Measurements from ENCODE around the gene TNFRSF12A.

Gene TNFRSF12A

GRCh38 chr16:3027489-3027795 lies 7.3 kb downstream of the TNFRSF12A start:
- DNase-seq, result no peak

- DNase-seq, result peak; percentile 43
Observed at GRCh38 chr16:3027983-3028715, 8.0 kb downstream of the TNFRSF12A start.

GRCh38 chr16:3028716-3029319 lies 8.7 kb downstream of the TNFRSF12A start:
- no peak for DNase-seq

GRCh38 chr16:3029491-3030221 lies 9.5 kb downstream of the TNFRSF12A start:
- no peak for DNase-seq

- DNase-seq, result no peak
Observed at GRCh38 chr16:3030222-3031212, 10.3 kb downstream of the TNFRSF12A start.

DNA sequence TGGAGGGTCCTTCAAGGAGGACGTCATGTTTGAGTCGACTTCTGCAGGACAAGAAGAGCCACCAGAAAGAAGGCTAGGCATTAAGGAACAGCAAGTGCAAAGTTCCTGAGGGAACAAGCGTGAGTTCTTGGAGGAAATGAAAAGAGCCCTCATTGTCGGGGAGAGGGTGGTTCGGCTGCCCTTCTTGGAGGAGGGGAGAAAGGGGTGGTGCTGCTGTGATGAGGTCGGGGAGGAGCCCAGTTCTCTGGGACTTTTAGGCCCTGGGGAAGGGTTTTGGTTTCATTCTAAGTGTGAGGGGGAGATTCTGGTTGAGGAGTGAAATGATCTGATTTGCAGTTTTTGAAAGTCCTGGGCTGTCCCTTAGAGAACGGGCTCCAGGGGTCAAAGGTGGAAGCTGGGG lies 12.5 kb downstream of the TNFRSF12A start:
- DNase-seq, result no peak

- DNase-seq, result no peak
Observed at GRCh38 chr16:3035289-3035971, 15.3 kb downstream of the TNFRSF12A start.

DNA sequence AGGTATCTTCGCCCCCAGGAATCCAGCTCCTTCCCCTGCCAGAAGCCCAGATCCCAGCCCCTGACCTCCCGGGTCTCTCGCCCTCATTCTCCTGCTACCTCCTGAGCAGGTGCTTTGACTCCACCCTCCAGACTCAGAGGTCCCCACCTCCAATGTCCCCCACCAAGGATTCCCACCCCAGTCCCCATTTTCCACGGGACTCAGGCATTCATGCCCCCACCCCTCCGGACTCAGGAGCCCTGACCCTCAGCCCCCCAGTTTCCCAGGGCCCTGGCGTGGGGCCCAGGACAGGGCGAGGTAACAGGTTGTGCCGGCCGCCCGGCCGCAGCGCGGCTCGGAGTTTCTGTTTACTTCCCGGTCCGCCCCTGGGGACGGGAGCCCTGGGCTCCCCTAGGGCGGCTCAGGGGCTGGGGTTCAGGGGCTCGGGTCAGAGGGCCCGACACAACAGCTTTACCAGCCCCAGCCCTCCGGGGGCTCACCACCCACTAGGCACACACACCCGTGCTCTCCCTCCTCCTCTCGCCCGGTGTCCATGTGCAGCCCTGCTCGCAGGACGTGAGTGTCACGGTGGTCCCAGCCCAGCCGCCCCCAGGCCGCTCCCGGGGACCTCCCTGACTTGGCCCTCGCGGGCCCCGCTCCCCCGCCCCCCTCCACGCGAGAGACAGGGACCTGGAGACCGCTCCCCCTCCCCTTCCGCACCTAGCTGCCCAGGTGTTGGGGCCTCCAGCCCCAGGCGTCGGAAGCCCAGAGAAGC lies 16.0 kb downstream of the TNFRSF12A start:
- DNase-seq, result no peak

GRCh38 chr16:3036726-3037315 lies 16.7 kb downstream of the TNFRSF12A start, which contains the start of gene BICDL2:
TSS of gene BICDL2 (minus strand) at chr16:3036944. CDS start at chr16:3035496, 1,448 bp downstream.
- no peak for DNase-seq

- no peak for DNase-seq
Observed at GRCh38 chr16:3038256-3038655, 18.1 kb downstream of the TNFRSF12A start.

DNA sequence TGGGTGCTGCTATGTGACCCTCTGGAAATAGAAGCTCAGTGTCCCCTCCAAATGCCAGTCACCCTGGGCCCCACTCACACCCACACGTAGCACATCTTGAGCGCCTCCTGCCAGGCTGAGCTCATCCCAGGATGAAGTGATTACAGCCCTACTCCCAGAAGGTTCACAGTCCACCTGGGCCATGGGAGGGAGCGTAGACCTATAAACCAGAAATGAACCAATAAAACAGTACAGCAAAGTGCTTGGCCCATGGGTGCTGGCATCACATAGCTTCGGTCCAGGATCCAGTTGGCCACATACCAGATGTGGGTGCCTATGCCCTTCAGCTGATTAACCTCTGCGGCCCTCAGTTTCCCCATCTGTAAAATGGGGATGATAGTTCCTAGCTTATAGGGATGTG lies 18.7 kb downstream of the TNFRSF12A start:
- DNase-seq, result no peak

DNA sequence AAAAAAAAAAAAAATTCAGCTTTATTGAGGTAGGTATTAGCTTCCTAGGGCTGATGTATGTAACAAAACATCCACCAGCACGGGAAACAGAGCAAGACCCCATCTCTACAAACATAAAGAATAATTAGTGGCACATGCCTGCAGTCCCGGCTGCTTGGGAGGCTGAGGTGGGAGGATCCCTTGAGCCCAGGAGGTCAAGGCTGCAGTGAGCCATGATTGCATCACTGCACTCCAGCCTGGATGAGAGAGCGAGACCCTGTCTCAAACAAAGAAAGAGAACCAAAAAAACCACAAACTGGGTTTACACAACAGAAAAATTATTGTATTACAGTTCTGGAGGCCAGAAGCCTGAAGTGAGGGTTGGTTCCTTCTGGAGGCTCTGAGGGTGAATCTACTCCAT lies 22.2 kb downstream of the TNFRSF12A start:
- DNase-seq, result no peak

GRCh38 chr16:3044708-3045107 lies 24.5 kb downstream of the TNFRSF12A start:
- DNase-seq, result no peak

DNA sequence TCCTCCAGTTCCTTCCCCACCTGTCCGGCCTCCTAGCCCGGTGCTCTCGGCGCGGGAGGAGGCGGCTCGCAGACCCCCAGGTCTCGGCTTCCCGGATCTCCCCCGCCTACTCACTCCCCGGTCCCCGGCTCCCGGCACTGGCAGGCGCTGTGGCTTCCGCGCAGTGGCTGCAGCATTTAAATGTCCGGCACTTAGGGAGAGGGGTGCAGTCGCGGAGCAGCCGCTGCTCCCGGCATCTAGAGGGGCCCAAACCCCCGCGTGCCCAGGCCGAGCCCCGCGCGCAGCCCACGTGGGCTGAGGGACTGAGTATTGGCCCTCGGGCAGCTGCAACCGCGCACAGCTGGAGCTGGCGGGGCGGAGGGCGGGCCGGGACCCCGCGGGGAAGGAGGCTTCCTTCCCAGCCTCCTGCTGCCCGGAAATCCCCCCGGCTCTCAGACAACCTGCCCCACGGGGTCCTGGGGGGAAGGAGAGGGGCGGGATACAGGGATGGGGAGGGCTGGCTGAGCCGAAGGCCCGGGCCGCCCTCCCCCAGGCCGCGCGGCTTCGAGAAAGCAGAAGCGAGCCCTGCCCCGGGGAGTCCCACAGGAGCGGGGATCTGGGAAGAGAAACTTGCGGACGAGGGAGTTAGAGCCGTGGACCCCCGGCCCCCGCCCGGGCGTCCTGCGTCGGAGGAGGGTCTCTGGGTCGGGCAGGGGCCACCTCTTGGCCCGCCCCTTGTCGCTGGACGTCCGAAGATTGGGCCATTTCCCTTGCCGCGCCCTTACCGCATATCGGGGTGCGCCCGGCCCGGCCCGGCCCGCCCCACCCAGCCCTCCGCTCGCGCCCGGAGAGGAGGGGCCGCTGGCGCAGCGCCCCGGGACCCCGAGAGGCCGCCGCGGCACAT lies 25.8 kb downstream of the TNFRSF12A start, which contains the start of gene MMP25:
Gene MMP25 (plus strand): TSS at position 804 of the 883 bp plus-strand sequence. CDS start 357 bp downstream, outside the sequence.
- DNase-seq, result no peak

- no peak for DNase-seq
Observed at GRCh38 chr16:3046641-3047386, 26.6 kb downstream of the TNFRSF12A start.

GRCh38 chr16:3047387-3047720 lies 27.2 kb downstream of the TNFRSF12A start:
- DNase-seq, result no peak

DNA sequence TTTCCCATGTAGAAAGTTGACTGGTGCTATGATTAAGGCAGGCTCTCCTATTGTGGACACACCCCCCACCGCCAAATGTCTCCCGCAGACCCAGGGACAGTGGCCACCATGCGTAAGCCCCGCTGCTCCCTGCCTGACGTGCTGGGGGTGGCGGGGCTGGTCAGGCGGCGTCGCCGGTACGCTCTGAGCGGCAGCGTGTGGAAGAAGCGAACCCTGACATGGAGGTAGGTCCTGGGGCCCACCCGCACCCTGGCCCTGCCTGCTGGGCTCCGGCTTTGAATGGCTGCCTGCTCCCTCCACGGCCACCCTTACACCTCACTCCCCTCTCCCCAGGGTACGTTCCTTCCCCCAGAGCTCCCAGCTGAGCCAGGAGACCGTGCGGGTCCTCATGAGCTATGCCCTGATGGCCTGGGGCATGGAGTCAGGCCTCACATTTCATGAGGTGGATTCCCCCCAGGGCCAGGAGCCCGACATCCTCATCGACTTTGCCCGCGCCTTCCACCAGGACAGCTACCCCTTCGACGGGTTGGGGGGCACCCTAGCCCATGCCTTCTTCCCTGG lies 29.8 kb downstream of the TNFRSF12A start:
- DNase-seq, result no peak

GRCh38 chr16:3050487-3050886 lies 30.3 kb downstream of the TNFRSF12A start:
- no peak for DNase-seq

GRCh38 chr16:3051009-3051408 lies 30.8 kb downstream of the TNFRSF12A start:
- no peak for DNase-seq
